HG03378 (cell line): ENCODE measurements around the gene SOAT2.
"Not testable (repeated sequence)": the region's sequence is repeated elsewhere in the genome, so short reads cannot be mapped to it uniquely, and the experiment has no call there.

Source experiments
- ATAC-seq: cut with Tn5 transposase; IDR thresholded peaks from one replicate; pipeline ENCODE4 v1.9.1; 2021; ENCODE audit warnings: mild to moderate bottlenecking, moderate library complexity; ENCODE audit not compliant: unreplicated experiment

SOAT2 gene

GRCh38 chr12:53133722-53134121, 30.4 kb downstream of the SOAT2 start:
- no peak for ATAC-seq

- ATAC-seq, result no peak
These were observed 40.1 kb downstream of the SOAT2 start for GRCh38 chr12:53143355-53143754.

GRCh38 chr12:53145383-53146260, 42.3 kb downstream of the SOAT2 start:
- ATAC-seq, result no peak

GRCh38 chr12:53147181-53147580, 43.9 kb downstream of the SOAT2 start:
- ATAC-seq, result no peak

- ATAC-seq, result no peak
These were observed 44.4 kb downstream of the SOAT2 start for GRCh38 chr12:53147653-53148052.

- no peak for ATAC-seq
These were observed 47.8 kb downstream of the SOAT2 start for GRCh38 chr12:53151039-53151438.

GRCh38 chr12:53152390-53152789, 49.1 kb downstream of the SOAT2 start:
- ATAC-seq, result no peak

- ATAC-seq, result peak; percentile 65
These were observed 56.0 kb downstream of the SOAT2 start for GRCh38 chr12:53159195-53159839.

- no peak for ATAC-seq
These were observed 56.7 kb downstream of the SOAT2 start for GRCh38 chr12:53160000-53160399.

- no peak for ATAC-seq
These were observed 57.4 kb downstream of the SOAT2 start for GRCh38 chr12:53160673-53161072.

GRCh38 chr12:53161119-53161911, 58.0 kb downstream of the SOAT2 start:
- ATAC-seq, result no peak

DNA sequence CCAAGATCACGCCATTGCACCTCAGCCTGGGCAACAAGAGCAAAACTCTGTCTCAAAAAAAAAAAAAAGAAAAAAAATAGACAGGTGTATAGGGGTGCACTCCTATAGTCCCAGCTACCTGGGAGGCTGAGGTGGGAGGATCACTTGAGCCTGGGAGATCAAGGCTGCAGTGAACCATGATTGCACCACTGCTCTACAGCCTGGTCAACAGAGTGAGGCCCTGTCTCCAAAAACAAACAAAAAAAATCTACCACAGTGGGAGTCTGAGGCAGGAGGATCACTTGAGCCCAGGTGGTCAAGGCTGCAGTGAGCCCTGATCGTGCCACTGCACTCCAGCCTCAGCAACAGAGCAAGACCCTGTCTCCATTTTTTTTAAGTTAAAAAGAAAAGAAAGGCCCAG, 59.7 kb downstream of the SOAT2 start:
- ATAC-seq, result not testable (repeated sequence)

GRCh38 chr12:53166837-53167236, 63.6 kb downstream of the SOAT2 start:
- ATAC-seq, result no peak

- ATAC-seq, result no peak
These were observed 66.4 kb downstream of the SOAT2 start for GRCh38 chr12:53169644-53170043.

DNA sequence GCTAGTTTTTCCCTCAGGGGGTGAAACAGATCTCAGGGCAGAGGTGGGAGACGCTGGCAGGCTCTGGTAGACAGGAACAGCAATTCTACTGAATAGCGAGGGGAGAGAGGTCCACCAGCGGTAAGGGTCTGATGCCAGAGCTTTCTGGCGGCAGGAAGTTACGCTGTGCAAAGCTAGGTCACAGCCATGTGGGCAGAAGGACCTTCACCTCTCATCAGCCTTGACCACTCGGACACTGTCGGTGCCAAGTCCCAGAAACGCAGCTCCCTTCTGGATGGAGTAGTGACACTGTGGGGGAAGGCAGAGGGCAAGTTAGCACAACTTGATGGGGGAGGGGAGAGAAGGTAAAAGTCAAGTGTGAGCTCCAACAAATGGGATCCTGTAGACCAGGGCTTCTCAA, 66.9 kb downstream of the SOAT2 start:
- no peak for ATAC-seq

DNA sequence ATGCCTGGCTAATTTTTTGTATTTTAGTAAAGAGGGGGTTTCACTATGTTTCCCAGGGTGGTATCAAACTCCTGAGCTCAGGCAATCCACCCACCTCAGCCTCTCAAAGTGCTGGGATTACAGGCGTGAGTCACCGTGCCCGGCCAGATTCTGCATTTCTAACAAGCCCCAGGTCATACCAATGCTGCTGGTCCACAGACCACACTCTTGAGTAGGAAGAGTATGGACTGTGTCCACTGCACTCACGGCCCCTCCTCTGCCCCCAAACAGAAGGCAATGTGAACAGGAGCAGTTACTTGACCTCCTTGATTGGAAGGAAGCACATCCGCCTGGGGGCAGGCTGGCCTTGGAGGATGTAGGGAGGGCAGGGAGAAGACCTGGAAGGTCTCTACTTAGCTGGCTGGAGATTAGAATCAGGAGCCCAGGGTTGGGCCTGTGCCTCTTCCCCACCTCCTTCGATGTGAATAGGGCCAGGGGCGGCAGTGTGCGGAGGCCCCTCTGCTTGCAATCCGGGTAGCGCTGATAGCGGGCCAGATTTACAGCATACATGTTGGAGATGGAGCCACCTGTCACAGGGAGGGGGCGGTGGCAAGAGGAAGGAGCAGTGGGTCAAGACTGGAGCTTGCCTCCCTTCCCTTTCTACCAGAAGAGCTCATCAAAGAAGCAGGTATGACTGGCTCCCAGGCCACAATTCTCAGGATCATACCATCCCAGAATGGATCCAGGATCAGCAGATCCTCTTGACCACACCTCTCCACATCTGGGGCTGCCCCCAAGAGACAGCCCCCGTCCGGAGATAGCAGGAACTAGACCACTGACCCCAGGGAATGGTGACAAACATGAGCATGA, 67.8 kb downstream of the SOAT2 start:
- no peak for ATAC-seq

DNA sequence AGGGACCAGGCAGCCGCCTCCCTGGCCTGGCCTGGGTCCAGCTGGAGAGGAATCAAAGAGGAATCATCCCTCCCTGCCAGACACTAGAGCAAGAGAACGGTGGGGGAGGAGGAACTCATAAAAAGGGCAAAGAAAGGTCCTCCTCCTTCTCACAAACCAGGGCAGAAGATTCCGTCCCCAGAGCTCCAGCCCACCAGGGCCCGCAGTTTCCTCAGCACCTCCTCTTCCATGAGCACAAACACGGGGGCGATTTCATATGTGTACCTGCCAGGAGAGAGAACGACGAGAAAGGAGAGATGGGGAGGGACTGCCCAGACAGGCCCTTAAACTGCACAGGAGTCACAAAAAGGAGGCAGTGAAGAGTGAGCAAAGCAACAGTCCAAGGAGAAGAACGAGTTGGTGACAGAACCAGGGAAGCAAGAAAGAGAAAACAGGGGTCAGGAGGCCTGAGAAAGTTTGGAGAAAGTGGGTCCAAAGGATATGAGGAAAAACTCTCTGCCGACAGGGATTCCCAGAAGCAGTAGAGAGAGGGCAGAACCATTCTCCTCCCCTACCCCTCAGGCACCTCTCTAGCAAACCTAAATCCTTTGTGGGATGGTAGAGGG, 68.5 kb downstream of the SOAT2 start:
- no peak for ATAC-seq

- ATAC-seq, result no peak
These were observed 69.1 kb downstream of the SOAT2 start for GRCh38 chr12:53172352-53172751.

DNA sequence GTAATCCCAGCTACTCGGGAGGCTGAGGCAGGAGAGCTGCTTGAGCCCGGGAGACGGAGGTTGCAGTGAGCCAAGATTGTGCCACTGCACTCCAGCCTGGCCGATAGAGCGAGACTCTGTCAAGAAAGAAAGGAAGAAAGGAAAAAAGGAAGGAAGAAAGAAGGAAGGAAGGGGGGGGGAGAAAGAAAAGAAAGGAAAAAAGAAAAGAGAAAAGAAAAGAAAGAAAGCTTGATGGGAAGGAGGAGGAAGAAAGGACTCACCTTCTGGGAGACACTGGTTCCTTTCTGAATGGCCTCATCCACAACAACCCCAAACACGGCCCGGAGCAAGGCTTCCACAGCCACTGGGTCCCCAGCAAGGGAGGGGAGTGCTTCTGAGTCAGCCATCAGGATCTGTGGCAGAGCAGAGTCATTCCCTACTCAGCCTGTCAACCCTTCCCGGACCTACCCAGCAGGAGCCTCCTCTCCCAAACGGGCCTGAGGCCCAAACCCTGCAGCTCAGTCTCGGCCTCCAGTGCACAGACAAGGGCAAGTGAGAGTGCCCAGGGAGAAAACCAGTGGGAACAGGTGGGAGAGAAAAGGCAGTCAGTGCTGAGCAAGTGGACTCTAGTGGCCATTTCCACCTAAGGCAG, 69.9 kb downstream of the SOAT2 start:
- ATAC-seq, result no peak
